ENCODE measurements around the gene CAPN13. TPM values are rescaled to one million over a fixed set of nuclear protein-coding genes. Genes with fewer than 3 reads are reported as not detected.
A peak's percentile ranks its signal among the peaks of the same experiment; 100 is the strongest.

CAPN13 gene
- polyA plus RNA-seq, 3 donors: 0.93 to 2.0 (median 1.7) TPM

GRCh38 chr2:30732376-30732775, 74.9 kb downstream of the CAPN13 start:
- no peak for DNase-seq (ENCODE audit: low read depth in 3 of 3, low spot score in 2 of 3)

- DNase-seq (ENCODE audit: low read depth in 3 of 3, low spot score in 2 of 3): no peak
These were observed 75.5 kb downstream of the CAPN13 start for GRCh38 chr2:30731706-30732105.

GRCh38 chr2:30730736-30731647, 76.3 kb downstream of the CAPN13 start:
- DNase-seq (ENCODE audit: low read depth in 3 of 3, low spot score in 2 of 3): no peak

GRCh38 chr2:30729031-30729430, 78.2 kb downstream of the CAPN13 start:
- no peak for DNase-seq (ENCODE audit: low read depth in 3 of 3, low spot score in 2 of 3)

- no peak for DNase-seq (ENCODE audit: low read depth in 3 of 3, low spot score in 2 of 3)
These were observed 84.1 kb downstream of the CAPN13 start for GRCh38 chr2:30722936-30723725.

- no peak for DNase-seq (ENCODE audit: low read depth in 3 of 3, low spot score in 2 of 3)
These were observed 85.3 kb downstream of the CAPN13 start for GRCh38 chr2:30721668-30722647.

- no peak for DNase-seq (ENCODE audit: low read depth in 3 of 3, low spot score in 2 of 3)
These were observed 86.0 kb downstream of the CAPN13 start for GRCh38 chr2:30721241-30721640.

- DNase-seq (ENCODE audit: low read depth in 3 of 3, low spot score in 2 of 3): no peak
These were observed 90.1 kb downstream of the CAPN13 start for GRCh38 chr2:30717081-30717650.

GRCh38 chr2:30716123-30716900, 90.9 kb downstream of the CAPN13 start:
- DNase-seq (ENCODE audit: low read depth in 3 of 3, low spot score in 2 of 3): no peak

GRCh38 chr2:30714811-30715709, 92.2 kb downstream of the CAPN13 start:
- no peak for DNase-seq (ENCODE audit: low read depth in 3 of 3, low spot score in 2 of 3)

- no peak for DNase-seq (ENCODE audit: low read depth in 3 of 3, low spot score in 2 of 3)
These were observed 93.5 kb downstream of the CAPN13 start for GRCh38 chr2:30713698-30714097.

- DNase-seq (ENCODE audit: low read depth in 3 of 3, low spot score in 2 of 3): peak; percentile 59 to 71 (median 66)
These were observed 95.6 kb downstream of the CAPN13 start for GRCh38 chr2:30711646-30712085.

- DNase-seq (ENCODE audit: low read depth in 3 of 3, low spot score in 2 of 3): no peak
These were observed 96.8 kb downstream of the CAPN13 start for GRCh38 chr2:30710461-30710860.

- no peak for DNase-seq (ENCODE audit: low read depth in 3 of 3, low spot score in 2 of 3)
These were observed 97.2 kb downstream of the CAPN13 start for GRCh38 chr2:30710016-30710415.

- no peak for DNase-seq (ENCODE audit: low read depth in 3 of 3, low spot score in 2 of 3)
These were observed 97.7 kb downstream of the CAPN13 start for GRCh38 chr2:30709516-30709915.

GRCh38 chr2:30708491-30709290, 98.6 kb downstream of the CAPN13 start:
- DNase-seq (ENCODE audit: low read depth in 3 of 3, low spot score in 2 of 3): no peak

- no peak for DNase-seq (ENCODE audit: low read depth in 3 of 3, low spot score in 2 of 3)
These were observed 99.8 kb downstream of the CAPN13 start for GRCh38 chr2:30707304-30707903.

Measured in right renal cortex interstitium (tissue), 3 donors.